ENCODE measurements around the gene FHOD3.

Gene FHOD3

DNA sequence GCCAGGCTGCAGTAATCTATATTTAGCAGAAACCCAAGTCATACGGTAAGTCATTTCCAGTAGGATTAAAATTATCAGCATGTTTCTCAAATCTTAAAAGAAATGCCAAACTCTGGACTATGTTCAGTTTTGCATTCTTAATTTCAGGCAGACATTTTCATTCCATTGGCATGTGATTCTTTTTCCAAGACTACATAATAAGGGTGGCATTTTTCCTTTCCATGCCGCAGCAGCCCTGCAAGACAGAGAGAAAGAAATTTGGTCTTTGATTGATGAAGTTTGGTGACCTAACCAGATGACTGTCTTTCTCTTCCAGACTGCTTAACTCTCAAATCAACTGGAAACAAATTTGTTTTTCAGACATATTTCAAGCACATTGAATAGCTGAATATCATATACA is 118.1 kb downstream of the FHOD3 start:
- no peak for TF ChIP-seq EZH2phosphoT487 (IDR thresholded peaks at IDR 0.05; ENCODE audit: low read length)
- no peak for TF ChIP-seq EZH2 (optimal IDR thresholded peaks at IDR 0.05; ENCODE audit: low read depth, low read length)
- TF ChIP-seq CTCF (IDR thresholded peaks at IDR 0.05; ENCODE audit: low read length) = no peak
- H3K27me3 ChIP-seq (replicated peaks; ENCODE audit: insufficient read depth, low read length) = no peaks in the 10 kb centered on the region
- H3F3A ChIP-seq (ENCODE audit: insufficient read depth, low read length) = no peaks in the 10 kb centered on the region
- H3K36me3 ChIP-seq (replicated peaks; ENCODE audit: insufficient read depth, low read length) = no peaks in the 10 kb centered on the region
- H3K4me3 ChIP-seq (ENCODE audit: low read length) = no peak overlapping the region
- H3K27ac ChIP-seq (ENCODE audit: low read length) = no peak overlapping the region
- no peak overlapping the region for H2AFZ ChIP-seq (ENCODE audit: low read length)
- no peaks in the 10 kb centered on the region for H4K20me1 ChIP-seq (ENCODE audit: insufficient read depth, low read length)
- 0 out of 2 replicates have a peak, but pooled peaks cover 2% of the 10 kb centered on the region for H3K4me1 ChIP-seq (ENCODE audit: low read length)
- H3K9me2 ChIP-seq (replicated peaks; ENCODE audit: insufficient read depth, low read length) = no peaks in the 10 kb centered on the region
- no peaks in the 10 kb centered on the region for H3K9me3 ChIP-seq (replicated peaks; ENCODE audit: insufficient read depth, low read length)
- no peaks in the 10 kb centered on the region for H3K79me2 ChIP-seq (ENCODE audit: low read length)
- H3K9ac ChIP-seq (ENCODE audit: low read length) = no peak overlapping the region
- DNase-seq = no peak
- no peak overlapping the region for H3K4me2 ChIP-seq (ENCODE audit: low read depth, low read length)

- Histone ChIP-seq H4K20me1 (ENCODE audit: insufficient read depth, low read length) (no peaks in the 10 kb centered on the region), H3K4me1 (ENCODE audit: low read length) (0 out of 2 replicates have a peak, but pooled peaks cover 4% of the 10 kb centered on the region), H3K27ac (ENCODE audit: low read length) (no peak overlapping the region), H3F3A (ENCODE audit: insufficient read depth, low read length) (no peaks in the 10 kb centered on the region), H3K4me3 (ENCODE audit: low read length) (no peak overlapping the region), H3K9me2 (replicated peaks; ENCODE audit: insufficient read depth, low read length) (no peaks in the 10 kb centered on the region), H3K9ac (ENCODE audit: low read length) (no peak overlapping the region), H3K27me3 (replicated peaks; ENCODE audit: insufficient read depth, low read length) (no peaks in the 10 kb centered on the region), H3K79me2 (ENCODE audit: low read length) (no peaks in the 10 kb centered on the region), H3K36me3 (replicated peaks; ENCODE audit: insufficient read depth, low read length) (no peaks in the 10 kb centered on the region), H3K4me2 (ENCODE audit: low read depth, low read length) (no peak overlapping the region), H3K9me3 (replicated peaks; ENCODE audit: insufficient read depth, low read length) (no peaks in the 10 kb centered on the region), H2AFZ (ENCODE audit: low read length) (no peak overlapping the region)
- DNase-seq = no peak
- no peak for TF ChIP-seq EZH2 (optimal IDR thresholded peaks at IDR 0.05; ENCODE audit: low read depth, low read length)
- TF ChIP-seq EZH2phosphoT487 (IDR thresholded peaks at IDR 0.05; ENCODE audit: low read length) = no peak
- no peak for TF ChIP-seq CTCF (IDR thresholded peaks at IDR 0.05; ENCODE audit: low read length)
These were observed 121.8 kb downstream of the FHOD3 start for GRCh38 chr18:36419188-36419899.

GRCh38 chr18:36419900-36420531 is 122.5 kb downstream of the FHOD3 start:
- H4K20me1 ChIP-seq (ENCODE audit: insufficient read depth, low read length) = no peaks in the 10 kb centered on the region
- no peak overlapping the region for H2AFZ ChIP-seq (ENCODE audit: low read length)
- peak; percentile 34 for DNase-seq
- H3K79me2 ChIP-seq (ENCODE audit: low read length) = no peaks in the 10 kb centered on the region
- H3K27me3 ChIP-seq (replicated peaks; ENCODE audit: insufficient read depth, low read length) = no peaks in the 10 kb centered on the region
- H3K4me3 ChIP-seq (ENCODE audit: low read length) = no peak overlapping the region
- H3F3A ChIP-seq (ENCODE audit: insufficient read depth, low read length) = no peaks in the 10 kb centered on the region
- no peaks in the 10 kb centered on the region for H3K9me3 ChIP-seq (replicated peaks; ENCODE audit: insufficient read depth, low read length)
- no peak overlapping the region for H3K9ac ChIP-seq (ENCODE audit: low read length)
- H3K4me1 ChIP-seq (ENCODE audit: low read length) = 0 out of 2 replicates have a peak, but pooled peaks cover 4% of the 10 kb centered on the region
- no peaks in the 10 kb centered on the region for H3K9me2 ChIP-seq (replicated peaks; ENCODE audit: insufficient read depth, low read length)
- H3K4me2 ChIP-seq (ENCODE audit: low read depth, low read length) = no peak overlapping the region
- no peaks in the 10 kb centered on the region for H3K36me3 ChIP-seq (replicated peaks; ENCODE audit: insufficient read depth, low read length)
- no peak for TF ChIP-seq EZH2 (optimal IDR thresholded peaks at IDR 0.05; ENCODE audit: low read depth, low read length)
- TF ChIP-seq EZH2phosphoT487 (IDR thresholded peaks at IDR 0.05; ENCODE audit: low read length) = no peak
- TF ChIP-seq CTCF (IDR thresholded peaks at IDR 0.05; ENCODE audit: low read length) = peak; percentile 30
- no peak overlapping the region for H3K27ac ChIP-seq (ENCODE audit: low read length)

All from MM.1S (cell line).